ENCODE measurements around the gene OR10A7. TPM values are rescaled to one million over a fixed set of nuclear protein-coding genes. Genes with fewer than 3 reads are reported as not detected.
A peak's percentile ranks its signal among the peaks of the same experiment; 100 is the strongest.

OR10A7 gene
- total RNA-seq, 1 experiment from 2014 or later = not detected

GRCh38 chr12:55173456-55173855, 47.4 kb upstream of the OR10A7 start:
- Histone ChIP-seq H3K9me2 (ENCODE audit: insufficient read depth) (no peaks in the 10 kb centered on the region), H3K4me1 (replicated peaks; ENCODE audit: insufficient read depth) (no peaks in the 10 kb centered on the region), H2AFZ (no peak overlapping the region), H3K79me2 (ENCODE audit: low read depth) (no peaks in the 10 kb centered on the region), H3K4me2 (no peak overlapping the region), H3F3A (ENCODE audit: insufficient read depth, low read depth) (no peaks in the 10 kb centered on the region), H3K9me3 (ENCODE audit: insufficient read depth, low read depth) (no peaks in the 10 kb centered on the region), H4K20me1 (ENCODE audit: insufficient read depth) (no peaks in the 10 kb centered on the region), H3K27ac (no peak overlapping the region), H3K4me3 (no peak overlapping the region), H3K27me3 (ENCODE audit: insufficient read depth, low read depth) (peaks cover 4% of the 10 kb centered on the region), H3K36me3 (ENCODE audit: low read depth) (no peaks in the 10 kb centered on the region)
- intact Hi-C loops (cut with micrococcal nuclease; ENCODE audit: unreplicated experiment) = no loop called here
- no peak for TF ChIP-seq EZH2 (IDR thresholded peaks at IDR 0.05; ENCODE audit: low read depth)
- TF ChIP-seq CTCF (conservative IDR thresholded peaks at IDR 0.05) = no peak
- CTCF ChIA-PET = no interaction called here
- POLR2A ChIA-PET (ENCODE audit: unreplicated experiment) = no interaction called here
- no TSS peak for BruUV-seq (replicated peaks)
- no peak for DNase-seq

- no peak for DNase-seq
- Histone ChIP-seq H3K27ac (no peak overlapping the region), H3K36me3 (ENCODE audit: low read depth) (no peaks in the 10 kb centered on the region), H3K27me3 (ENCODE audit: insufficient read depth, low read depth) (no peaks in the 10 kb centered on the region), H3F3A (ENCODE audit: insufficient read depth, low read depth) (no peaks in the 10 kb centered on the region), H3K4me3 (no peak overlapping the region), H3K9me2 (ENCODE audit: insufficient read depth) (no peaks in the 10 kb centered on the region; the same call in 1 of the 2 replicates), H3K9me3 (ENCODE audit: insufficient read depth, low read depth) (no peaks in the 10 kb centered on the region), H3K79me2 (ENCODE audit: low read depth) (no peaks in the 10 kb centered on the region), H2AFZ (no peak overlapping the region), H3K4me1 (replicated peaks; ENCODE audit: insufficient read depth) (no peaks in the 10 kb centered on the region), H3K4me2 (no peak overlapping the region), H4K20me1 (ENCODE audit: insufficient read depth) (no peaks in the 10 kb centered on the region)
- CTCF ChIA-PET = interaction anchor here (1.0 kb wide), 1 partner anchor 532 kb away, joined by 4 read pairs; the partner anchor contains the start of gene RDH5
- TF ChIP-seq CTCF (conservative IDR thresholded peaks at IDR 0.05) (no peak), EZH2 (IDR thresholded peaks at IDR 0.05; ENCODE audit: low read depth) (no peak)
- no TSS peak for BruUV-seq (replicated peaks)
- POLR2A ChIA-PET (ENCODE audit: unreplicated experiment) = no interaction called here
- intact Hi-C loops (cut with micrococcal nuclease; ENCODE audit: unreplicated experiment) = no loop called here
Measured at GRCh38 chr12:55188573-55188972, 32.3 kb upstream of the OR10A7 start.

GRCh38 chr12:55188974-55189556, 31.8 kb upstream of the OR10A7 start:
- Histone ChIP-seq H3K9me3 (ENCODE audit: insufficient read depth, low read depth) (no peaks in the 10 kb centered on the region), H3K27me3 (ENCODE audit: insufficient read depth, low read depth) (no peaks in the 10 kb centered on the region), H3K9me2 (ENCODE audit: insufficient read depth) (no peaks in the 10 kb centered on the region; the same call in 1 of the 2 replicates), H3K4me1 (replicated peaks; ENCODE audit: insufficient read depth) (no peaks in the 10 kb centered on the region), H2AFZ (no peak overlapping the region), H3K36me3 (ENCODE audit: low read depth) (no peaks in the 10 kb centered on the region), H4K20me1 (ENCODE audit: insufficient read depth) (no peaks in the 10 kb centered on the region), H3K79me2 (ENCODE audit: low read depth) (no peaks in the 10 kb centered on the region), H3F3A (ENCODE audit: insufficient read depth, low read depth) (no peaks in the 10 kb centered on the region), H3K27ac (no peak overlapping the region), H3K4me3 (no peak overlapping the region), H3K4me2 (no peak overlapping the region)
- CTCF ChIA-PET = interaction anchor here (1.0 kb wide), 1 partner anchor 531 kb away, joined by 4 read pairs; the partner anchor contains the start of gene RDH5
- intact Hi-C loops (cut with micrococcal nuclease; ENCODE audit: unreplicated experiment) = loop anchor here (1.0 kb wide), 2 partner anchors 430 to 467 kb away; no protein-coding TSS in a partner anchor
- no TSS peak for BruUV-seq (replicated peaks)
- POLR2A ChIA-PET (ENCODE audit: unreplicated experiment) = interaction anchor here (0.6 kb wide), 1 partner anchor 357 kb away, joined by 7 read pairs; no protein-coding TSS in a partner anchor
- TF ChIP-seq CTCF (conservative IDR thresholded peaks at IDR 0.05) (peak; percentile 86), EZH2 (IDR thresholded peaks at IDR 0.05; ENCODE audit: low read depth) (no peak)
- peak; percentile 26 to 62 for DNase-seq

Data from PC-9 (cell line).